Cardiac septum (tissue), 1 donor: ENCODE results near the gene MACF1. TPM values are rescaled to one million over a fixed set of nuclear protein-coding genes. Genes with fewer than 3 reads are reported as not detected.
A peak's percentile ranks its signal among the peaks of the same experiment; 100 is the strongest.
"Not testable (repeated sequence)": the region's sequence is repeated elsewhere in the genome, so short reads cannot be mapped to it uniquely, and the experiment has no call there.

ENCODE experiments used
- DNase-seq: peaks from one replicate; pipeline ENCODE4 v3.0.0-alpha.2; 2020; ENCODE audit warnings: low spot score
- intact Hi-C: fragments of 100-400 bp; cut with DNase I; formaldehyde crosslinking; loops from one replicate; pipeline ENCODE4 v1.14.0; 2022
- total RNA-seq: library from RNA; stranded (reverse); fragmentation: NEBNext Ultra II Directional; extraction: Animal tissue kit (Norgen Biotek cat#: 25700); gene quantifications from one replicate; pipeline ENCODE4 v1.2.1, GENCODE V29; 2021
- donor health status: DM: no; HTN: no; CAD: no.

Gene MACF1
- total RNA-seq, 1 donor from 2014 or later = 331 TPM

- intact Hi-C loops, DNase-seq: not testable (repeated sequence)
These were observed 307.0 kb downstream of the MACF1 start for GRCh38 chr1:39511477-39511876.

GRCh38 chr1:39512234-39512847 is 307.8 kb downstream of the MACF1 start:
- intact Hi-C loops, DNase-seq: not testable (repeated sequence)

GRCh38 chr1:39514710-39515124 is 310.2 kb downstream of the MACF1 start:
- DNase-seq, intact Hi-C loops: not testable (repeated sequence)

- intact Hi-C loops, DNase-seq: not testable (repeated sequence)
These were observed 310.9 kb downstream of the MACF1 start for GRCh38 chr1:39515131-39516086.

- intact Hi-C loops, DNase-seq: not testable (repeated sequence)
These were observed 312.3 kb downstream of the MACF1 start for GRCh38 chr1:39516841-39517240.

GRCh38 chr1:39517936-39518335 is 313.4 kb downstream of the MACF1 start:
- DNase-seq, intact Hi-C loops: not testable (repeated sequence)

GRCh38 chr1:39519376-39519775 is 314.9 kb downstream of the MACF1 start:
- DNase-seq, intact Hi-C loops: not testable (repeated sequence)

- DNase-seq, intact Hi-C loops: not testable (repeated sequence)
These were observed 317.7 kb downstream of the MACF1 start for GRCh38 chr1:39522221-39522620.

DNA sequence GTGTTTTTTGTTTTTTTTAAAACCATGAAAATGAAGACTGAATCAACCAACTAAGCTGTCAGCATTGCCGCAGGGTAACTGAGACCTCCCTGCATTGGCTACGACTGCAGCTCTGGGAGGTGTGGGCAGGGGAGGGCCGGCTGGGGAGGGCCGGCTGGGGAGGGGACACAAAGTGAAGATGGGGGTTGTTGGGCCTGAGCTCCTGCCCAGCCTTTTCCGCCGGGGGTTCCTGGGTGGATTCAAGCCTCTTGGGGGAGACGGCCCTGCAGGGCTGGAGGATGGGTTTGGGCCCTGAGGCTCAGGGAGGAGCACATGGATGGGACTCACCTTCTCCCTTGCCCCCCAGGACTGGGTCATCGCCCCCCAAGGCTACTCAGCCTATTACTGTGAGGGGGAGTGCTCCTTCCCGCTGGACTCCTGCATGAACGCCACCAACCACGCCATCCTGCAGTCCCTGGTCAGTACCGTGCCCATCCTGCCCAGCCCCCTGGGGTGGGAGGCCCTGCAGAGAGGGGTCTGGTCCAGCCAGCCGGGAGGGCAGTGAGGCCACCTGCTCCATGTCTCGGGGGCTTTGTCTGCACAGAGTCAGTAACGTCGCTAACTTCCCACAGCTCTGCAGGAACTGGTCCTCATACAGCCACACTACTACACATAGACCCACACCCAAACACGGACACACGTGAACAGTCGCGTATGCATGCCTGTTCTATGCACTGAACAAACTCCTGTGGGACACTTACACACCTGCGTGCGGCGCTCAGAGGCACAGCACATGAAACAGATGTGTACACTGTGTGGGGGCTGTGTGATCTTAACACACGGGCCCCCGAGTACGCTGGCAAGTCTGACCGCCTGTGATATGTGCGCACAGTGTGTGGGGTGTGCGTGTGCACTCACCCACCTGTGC is 318.4 kb downstream of the MACF1 start:
- intact Hi-C loops = no loop called here
- peak; percentile 71 for DNase-seq

- intact Hi-C loops = no loop called here
- no peak for DNase-seq
These were observed 319.7 kb downstream of the MACF1 start for GRCh38 chr1:39524171-39524570.

DNA sequence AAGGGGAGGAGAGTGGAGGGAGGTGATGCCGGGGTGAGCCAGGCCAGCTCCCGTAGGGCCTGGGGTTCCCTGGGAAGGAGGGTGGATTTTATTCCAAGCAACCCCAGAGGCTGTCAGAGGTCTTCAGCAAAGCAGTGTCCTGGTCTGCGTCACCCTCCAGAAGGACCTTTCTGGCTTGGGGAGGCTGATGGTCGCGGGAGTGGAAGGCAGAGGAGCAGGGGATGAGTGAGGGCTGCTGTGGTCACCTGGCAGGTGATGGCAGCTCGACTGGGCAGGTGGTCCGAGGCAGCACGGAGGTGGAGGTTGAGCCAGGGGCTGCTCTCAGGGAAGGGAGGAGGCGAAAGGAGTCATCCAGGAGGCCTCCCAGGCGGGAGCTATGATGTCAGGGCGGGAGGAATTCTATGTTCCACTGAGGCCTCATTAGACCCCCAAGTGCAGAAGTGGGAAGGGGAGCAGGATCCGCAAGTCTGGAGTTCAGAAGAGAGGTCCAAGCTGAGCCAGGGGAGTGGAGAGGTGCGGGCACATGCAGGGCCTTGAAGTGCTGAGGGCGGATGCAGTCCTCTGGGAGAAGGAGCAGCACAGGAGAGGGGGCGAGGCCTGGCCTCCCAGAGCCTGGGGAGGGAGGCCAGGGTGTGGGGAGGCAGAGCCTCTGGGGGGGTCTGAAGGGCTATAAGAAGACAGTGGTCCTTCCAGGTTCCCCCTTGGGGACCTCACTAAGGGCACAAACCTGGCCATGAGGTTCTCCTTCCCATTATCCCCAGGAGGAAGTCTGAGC is 320.3 kb downstream of the MACF1 start:
- intact Hi-C loops = no loop called here
- no peak for DNase-seq

DNA sequence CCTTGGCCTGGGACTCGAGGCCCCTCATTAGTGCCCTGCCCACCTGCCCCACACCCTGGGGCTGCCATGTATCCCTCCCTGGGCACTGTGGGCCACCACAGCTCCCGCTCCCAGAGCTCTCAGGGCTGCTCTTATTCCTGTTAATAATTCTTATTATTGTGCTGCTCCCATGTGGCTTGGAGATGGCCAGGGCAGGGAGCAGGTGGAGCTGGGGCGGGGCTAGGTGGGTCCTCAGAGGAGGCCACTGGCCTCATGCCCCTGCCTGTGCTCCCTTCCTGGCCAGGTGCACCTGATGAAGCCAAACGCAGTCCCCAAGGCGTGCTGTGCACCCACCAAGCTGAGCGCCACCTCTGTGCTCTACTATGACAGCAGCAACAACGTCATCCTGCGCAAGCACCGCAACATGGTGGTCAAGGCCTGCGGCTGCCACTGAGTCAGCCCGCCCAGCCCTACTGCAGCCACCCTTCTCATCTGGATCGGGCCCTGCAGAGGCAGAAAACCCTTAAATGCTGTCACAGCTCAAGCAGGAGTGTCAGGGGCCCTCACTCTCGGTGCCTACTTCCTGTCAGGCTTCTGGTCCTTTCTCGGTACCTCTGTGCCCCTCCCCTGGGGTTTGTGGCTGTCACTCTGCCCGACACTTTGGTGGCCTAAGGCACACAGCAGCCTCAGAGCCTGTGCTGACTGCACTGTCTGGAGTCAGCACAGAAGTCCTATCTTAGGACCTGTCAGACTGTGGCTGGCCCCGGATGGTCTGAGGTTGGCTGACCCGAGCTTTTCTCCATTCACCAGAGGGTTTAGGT is 321.1 kb downstream of the MACF1 start:
- no peak for DNase-seq
- intact Hi-C loops = no loop called here

- intact Hi-C loops = no loop called here
- DNase-seq = no peak
These were observed 322.1 kb downstream of the MACF1 start for GRCh38 chr1:39526466-39527189.

GRCh38 chr1:39527190-39527579 is 322.7 kb downstream of the MACF1 start:
- DNase-seq, intact Hi-C loops: not testable (repeated sequence)

DNA sequence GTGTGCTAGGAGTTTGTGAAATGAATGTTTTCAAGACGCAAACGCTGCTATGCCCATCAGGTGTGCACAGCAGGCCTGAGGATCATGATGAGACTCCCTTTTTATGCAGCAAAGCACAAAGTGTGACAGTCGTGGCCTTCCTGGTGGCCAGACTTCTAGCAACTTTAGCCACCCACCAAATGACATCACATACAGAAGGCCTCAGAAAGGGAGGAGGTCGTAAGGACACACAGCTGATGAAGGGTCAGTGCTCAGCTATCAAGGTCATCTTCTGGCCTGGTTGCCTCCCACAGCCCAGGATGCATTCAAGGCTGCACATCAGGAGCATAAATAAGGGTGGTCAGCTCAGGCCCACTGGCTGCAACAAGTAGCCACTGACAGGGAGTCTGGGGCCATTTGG is 323.6 kb downstream of the MACF1 start:
- intact Hi-C loops = no loop called here
- DNase-seq = no peak

DNA sequence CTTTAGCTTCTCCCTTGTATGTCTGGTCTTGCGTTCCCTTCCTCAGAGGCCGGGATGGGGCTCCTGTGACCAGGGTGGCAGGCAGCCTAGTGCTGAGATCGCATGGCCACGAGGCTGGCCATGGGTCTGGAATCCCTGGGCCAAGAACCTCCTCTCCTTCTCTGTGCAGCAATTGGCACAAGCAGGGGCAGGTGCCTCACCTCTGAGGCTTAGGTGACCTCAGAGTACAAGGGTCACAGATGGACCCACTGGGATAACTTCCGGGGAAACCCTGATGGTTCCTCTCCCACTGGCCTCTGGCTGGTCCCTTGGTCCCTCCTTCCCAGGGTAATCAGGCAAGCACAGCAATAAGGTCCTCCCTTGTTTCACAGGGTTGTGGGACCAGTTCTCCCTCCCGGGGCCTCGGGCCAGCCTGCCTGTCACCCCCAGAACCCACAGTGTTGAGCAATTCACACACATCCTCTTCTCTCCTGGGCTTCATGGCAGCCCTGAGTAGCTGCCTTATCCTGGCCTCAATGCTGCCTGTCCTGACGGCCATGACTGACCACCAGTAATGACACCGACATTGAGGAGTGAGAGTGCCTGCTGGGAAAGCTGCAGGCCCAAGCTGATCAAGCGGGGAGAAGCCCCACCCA is 325.5 kb downstream of the MACF1 start:
- no peak for DNase-seq
- intact Hi-C loops = no loop called here

GRCh38 chr1:39531526-39531925 is 327.0 kb downstream of the MACF1 start:
- intact Hi-C loops = no loop called here
- no peak for DNase-seq
